ENCODE measurements around the gene APBB2.
"Not testable (repeated sequence)": the region's sequence is repeated elsewhere in the genome, so short reads cannot be mapped to it uniquely, and the experiment has no call there.

The APBB2 gene

DNA sequence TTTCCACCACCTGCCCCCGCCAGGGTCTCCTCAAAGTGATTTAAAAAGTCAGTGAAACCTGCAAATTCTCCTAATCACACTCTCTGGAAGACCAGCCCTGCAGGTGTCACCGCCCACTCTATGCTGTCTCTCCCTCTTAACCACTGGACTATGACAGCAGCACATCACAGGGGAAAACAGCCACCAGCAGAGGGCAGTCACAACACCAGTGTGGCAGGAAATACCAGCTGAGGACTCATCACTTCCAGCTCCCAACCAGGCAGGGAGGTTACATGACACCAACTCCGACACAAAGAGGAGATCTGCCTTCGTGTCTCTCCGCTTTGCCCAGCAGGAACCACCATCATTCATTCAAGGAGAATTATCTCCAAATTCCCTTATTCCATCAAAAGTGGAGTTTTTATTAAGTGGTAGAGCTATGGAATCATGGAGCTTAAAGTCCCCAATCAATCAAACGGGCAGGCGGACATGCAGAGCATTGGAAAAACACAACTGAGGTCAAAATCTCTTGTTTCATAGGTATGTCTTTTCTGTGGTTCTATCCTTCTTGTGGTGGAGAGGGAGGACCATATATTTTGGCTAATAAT lies 373.3 kb downstream of the APBB2 start:
- FAIRE-seq: no peak

DNA sequence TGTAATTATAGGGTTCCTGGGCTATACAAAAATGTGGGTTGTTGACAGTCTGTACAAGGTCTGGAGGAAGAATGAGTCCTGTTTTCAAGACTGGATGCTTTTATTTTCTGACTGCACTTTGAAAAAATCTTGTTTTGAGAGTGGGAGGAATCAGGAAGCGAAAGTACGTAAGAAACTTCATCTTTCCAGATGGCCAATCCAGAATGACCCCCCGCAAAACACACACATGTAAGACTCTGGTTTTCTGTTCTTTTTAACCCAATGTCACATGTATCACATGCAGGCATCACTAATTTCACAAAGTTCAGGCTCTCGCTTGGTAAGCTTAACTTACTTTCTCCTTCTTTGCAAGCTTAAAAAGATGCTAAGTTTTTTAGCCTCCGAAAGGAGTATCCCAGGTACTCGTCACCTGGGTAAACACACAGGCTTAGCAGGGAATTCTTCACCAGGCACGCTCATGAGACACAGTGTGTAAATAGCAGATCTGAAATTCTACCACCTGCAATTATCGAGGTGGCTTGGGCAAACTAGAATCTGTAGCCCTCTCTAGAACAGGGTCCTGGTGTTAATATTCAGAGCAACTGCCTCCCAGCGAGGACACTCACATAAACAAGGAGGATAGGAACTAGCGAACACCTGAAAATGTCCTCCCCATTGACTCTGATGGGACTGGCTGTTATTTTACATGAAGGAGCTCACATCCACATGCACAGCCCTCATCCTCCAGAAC lies 373.9 kb downstream of the APBB2 start:
- FAIRE-seq: no peak

DNA sequence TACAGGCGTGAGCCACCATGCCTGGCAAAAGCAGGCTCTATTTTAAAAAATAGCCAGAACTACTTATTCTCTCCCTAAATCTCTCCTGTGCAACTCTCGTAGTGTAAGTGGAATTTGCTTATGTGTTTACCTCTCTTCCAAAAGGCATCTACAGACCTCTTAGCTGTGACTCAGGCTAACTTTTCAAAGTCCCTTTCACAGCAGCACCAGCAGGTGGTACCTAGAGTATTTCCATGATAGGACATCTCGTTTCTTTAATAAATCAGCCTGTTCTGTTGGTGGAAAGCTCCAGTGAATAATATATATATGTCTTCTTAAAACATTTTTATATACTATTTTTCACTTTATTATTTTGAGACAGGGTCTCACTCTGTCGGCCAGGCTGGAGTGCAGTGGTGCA lies 375.6 kb downstream of the APBB2 start:
- FAIRE-seq: no peak

DNA sequence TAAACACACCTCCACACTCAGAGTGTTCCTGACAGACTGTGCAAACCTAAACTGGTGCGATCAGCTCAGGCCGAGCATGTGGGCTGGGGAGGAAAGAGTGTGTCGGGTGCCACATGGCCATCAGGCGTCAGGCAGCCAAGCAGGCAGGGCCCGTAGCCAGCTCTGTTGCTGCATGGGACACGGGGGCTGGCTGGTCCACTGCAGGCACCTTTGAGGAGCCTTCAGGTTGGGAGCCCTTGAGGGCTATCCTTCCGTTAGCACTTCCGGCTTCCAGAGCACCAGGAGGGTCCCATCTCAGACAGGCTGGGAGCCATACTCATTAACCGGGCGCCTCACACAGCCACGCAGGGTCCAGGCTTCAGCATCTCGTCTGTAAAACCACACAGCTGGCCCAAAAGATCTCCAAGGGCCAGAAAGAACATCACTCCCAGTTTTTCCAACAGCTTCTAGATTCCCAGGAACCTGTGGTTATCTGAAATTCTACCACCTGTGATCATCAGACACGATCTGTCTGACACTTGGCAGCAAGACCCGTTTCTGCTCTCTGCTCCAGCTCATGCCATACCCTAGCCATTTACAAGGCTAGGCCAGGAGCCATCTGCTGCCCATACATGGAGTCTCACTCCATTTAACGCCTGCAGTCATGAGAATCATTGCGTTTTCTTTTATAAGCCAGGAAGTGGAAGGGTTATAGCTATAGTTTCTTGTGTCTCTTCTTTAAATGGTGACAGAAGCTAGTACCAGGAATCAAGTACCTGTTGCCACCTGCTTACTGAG lies 377.1 kb downstream of the APBB2 start:
- FAIRE-seq: no peak

DNA sequence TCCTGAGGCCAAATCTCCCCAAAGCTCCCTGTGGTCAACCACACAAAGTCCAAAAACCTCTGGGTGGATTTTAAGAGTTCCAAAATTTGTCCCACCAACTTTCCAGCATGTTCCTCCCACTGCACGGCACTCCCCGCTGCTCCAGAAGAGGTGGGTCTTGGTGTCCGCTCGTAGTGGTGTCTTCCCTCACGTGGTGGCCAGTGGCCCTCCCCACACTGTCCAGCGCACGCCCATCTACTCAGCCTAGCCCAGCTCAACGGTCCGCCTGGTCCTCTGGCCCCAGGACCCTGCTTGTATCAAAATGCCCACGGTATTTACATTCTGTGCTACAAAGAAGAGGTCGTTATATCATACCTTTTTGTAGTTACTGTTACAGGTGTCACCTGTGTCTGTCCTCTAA lies 381.1 kb downstream of the APBB2 start:
- no peak for FAIRE-seq

- FAIRE-seq: no peak
These were observed 382.2 kb downstream of the APBB2 start for GRCh38 chr4:40832175-40832574.

- no peak for FAIRE-seq
These were observed 383.0 kb downstream of the APBB2 start for GRCh38 chr4:40831146-40831907.

DNA sequence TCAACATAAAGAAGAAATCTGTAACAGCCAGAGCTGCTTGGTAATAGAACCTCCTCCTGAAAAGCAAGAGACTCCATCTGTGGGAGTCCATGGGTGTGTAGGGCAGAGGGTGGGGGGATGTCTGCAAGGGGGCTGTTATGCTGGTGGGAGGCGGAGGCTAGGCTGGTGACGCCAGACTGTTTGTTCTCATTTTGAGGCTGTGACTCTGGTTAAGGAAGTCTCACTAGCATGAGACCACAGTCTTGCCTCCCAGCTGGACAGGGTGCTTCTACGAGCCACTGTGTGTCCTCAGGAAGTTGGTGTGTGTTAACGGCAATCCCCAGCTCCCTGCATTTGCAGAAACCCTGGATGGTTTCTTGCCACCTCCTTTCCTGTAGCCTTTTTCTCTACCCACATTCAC lies 384.8 kb downstream of the APBB2 start:
- FAIRE-seq: no peak

DNA sequence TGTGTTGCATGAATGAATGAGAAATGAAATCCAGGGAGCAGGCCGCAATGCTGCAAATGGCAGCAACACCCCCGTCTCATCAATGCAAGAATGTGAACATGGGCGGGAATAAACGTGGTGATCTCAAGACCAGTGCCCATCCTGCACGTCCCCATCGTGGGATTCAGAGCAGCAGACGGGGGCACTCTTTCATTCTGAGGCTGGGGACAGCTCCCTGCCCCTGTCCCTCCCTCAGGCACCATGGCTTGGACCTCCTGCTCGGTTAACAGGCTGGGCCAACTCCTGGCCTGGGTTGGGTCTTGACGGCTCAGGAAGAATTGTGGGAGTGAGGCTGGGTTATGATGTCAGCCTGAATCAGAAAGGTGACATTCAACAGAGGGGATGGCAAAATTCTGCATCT lies 385.7 kb downstream of the APBB2 start:
- FAIRE-seq: no peak

DNA sequence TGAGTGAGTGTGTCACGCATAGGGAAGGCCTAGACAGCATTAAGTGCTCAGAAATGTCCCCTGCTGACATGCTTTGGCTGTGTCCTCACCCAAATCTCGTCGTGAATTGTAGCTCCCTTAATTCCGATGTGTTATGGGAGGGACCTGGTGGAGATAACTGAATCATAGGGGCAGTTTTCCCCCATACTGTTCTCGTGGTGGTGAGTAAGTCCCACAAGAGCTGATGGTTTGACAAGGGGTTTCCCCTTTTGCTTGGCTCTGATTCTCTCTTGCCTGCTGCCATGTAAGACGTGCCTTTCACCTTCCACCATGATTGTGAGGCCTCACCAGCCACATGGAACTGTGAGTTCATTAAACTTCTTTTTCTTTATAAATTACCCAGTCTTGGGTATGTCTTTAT lies 386.6 kb downstream of the APBB2 start:
- no peak for FAIRE-seq

DNA sequence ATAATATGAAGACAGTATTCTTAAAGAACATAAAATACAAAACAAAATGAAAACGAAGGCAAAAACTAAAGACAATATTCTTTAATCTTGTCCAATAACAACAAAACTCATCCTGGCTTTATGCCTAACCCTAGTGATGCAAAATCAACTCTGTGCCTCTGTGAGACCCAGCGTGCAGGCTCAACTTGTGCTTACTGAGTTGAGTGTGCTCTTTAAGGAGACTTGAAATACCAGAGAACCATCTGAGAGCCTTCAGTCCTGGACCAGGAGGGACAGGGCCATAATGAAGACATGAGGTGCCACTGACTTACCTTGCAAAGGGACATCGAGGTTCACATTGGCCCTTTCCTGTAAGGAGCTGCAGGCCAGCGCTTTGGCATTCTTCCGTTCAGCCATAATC lies 387.5 kb downstream of the APBB2 start:
- FAIRE-seq: no peak

DNA sequence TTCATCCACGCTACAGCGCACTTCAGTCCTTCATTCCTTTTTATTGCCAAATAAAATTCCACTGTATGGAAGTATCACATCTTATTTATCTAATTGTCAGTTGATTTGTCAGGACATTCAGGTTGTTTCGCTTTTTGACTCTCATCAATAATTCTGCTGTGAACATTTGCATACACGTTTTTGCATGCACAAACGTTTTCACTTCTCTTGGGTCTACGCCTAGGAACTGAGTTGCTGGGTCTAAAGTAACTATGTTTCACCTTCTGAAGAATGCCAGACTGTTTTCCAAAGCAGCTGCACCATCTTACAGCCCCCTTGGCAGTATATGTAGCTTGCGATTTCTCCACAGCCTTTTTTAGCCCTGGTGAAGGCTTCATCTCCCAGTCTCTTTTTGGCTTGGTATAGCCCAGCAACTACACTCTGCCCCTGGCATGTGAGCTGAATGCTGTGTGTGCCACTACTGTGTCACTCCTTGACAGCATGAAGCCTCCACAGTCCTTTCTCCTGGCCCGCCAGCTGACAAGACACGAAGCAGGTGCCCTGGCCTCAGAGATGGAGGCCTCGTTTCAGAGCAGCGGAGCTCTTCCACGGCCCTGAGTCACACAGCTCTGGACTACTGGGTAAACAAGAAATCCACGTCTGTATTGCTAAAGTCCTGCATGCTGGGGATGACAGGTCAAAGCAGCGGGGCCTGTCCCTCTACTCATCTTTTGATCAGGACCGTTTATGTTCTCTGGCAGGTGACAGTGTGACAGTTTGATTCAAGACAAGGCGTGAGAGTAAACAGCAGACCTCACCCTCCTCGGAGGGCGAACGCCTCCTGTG lies 389.1 kb downstream of the APBB2 start:
- no peak for FAIRE-seq

GRCh38 chr4:40822420-40823166 lies 391.7 kb downstream of the APBB2 start:
- no peak for FAIRE-seq

DNA sequence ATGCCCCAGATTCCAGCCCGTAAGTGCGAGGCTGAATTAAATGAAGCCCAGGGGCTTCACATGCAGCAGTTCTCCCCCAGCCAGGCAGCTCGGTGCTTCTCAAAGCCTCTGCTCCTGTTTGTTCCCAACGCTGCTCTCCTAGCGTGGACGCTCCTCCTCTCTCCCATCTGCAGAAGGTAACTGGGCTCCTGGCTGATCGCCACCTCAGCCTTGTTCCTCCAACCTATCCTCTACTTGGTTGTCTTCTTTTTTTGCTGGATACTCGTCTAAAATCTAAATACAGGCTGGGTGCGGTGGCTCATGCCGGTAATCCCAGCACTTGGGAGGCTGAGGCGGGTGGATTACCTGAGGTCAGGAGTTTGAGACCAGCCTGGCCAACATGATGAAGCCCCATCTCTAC lies 394.2 kb downstream of the APBB2 start:
- FAIRE-seq: no peak

- FAIRE-seq: not testable (repeated sequence)
These were observed 397.2 kb downstream of the APBB2 start for GRCh38 chr4:40817157-40817556.

DNA sequence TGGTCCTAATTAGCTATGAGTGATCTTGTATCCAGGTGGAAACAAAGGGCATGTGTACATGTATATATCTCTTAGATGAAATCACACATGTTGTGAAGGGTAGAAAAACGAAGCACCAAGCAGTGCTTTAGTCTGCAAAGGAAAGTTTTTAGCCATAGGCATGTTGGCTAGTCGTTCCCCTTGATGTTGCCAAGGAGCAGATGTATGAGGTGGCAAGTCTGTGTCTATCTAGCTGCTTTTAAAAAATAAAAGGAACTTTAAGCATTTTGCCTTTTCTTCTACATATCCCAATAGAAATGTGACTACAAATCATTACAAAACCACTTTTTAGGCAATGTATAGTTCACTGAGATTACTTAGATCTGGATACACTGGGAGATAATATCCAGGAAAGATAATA lies 401.5 kb downstream of the APBB2 start:
- FAIRE-seq: no peak

- no peak for FAIRE-seq
These were observed 402.0 kb downstream of the APBB2 start for GRCh38 chr4:40812386-40812785.

DNA sequence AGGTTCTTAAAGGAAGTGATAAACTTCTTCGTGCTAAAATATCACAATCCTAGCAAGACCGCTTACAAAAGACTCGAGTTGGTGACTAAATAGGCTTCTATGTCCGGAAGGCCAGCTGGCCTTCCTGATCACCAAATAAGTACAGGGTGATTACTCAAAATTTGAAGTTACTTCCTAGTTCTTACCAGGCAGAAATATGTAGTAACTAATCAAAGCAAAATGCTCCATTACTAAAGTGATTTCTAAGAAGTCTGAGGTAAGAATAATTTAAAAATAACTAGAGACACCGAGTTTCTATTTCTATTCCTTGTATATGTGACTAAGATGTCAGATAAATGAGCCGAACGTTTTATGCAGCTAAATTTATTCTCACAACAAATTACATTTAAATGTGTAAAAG lies 402.4 kb downstream of the APBB2 start:
- no peak for FAIRE-seq

- FAIRE-seq: no peak
These were observed 405.4 kb downstream of the APBB2 start for GRCh38 chr4:40808926-40809457.

GRCh38 chr4:40804598-40804997 lies 409.7 kb downstream of the APBB2 start:
- FAIRE-seq: no peak

- FAIRE-seq: no peak
These were observed 414.3 kb downstream of the APBB2 start for GRCh38 chr4:40800064-40800463.

Data from colon (tissue), 2 donors.